AG09319 (cell line): ENCODE results near the gene KRTAP21-2.

ENCODE experiments used
- DNase-seq: peaks from one replicate; pipeline ENCODE4 v3.0.0-alpha.2; 2010; ENCODE audit warnings: low read depth; ENCODE audit errors: extremely low read depth
- CTCF ChIP-seq: IDR thresholded peaks from 2 replicates; pipeline ENCODE4 v1.5.1; 2011; ENCODE audit warnings: low read depth, mild to moderate bottlenecking, inconsistent platforms, low read length, moderate library complexity

The KRTAP21-2 gene

GRCh38 chr21:30740462-30740861 lies 6.6 kb downstream of the KRTAP21-2 start:
- no peak for DNase-seq
- TF ChIP-seq CTCF: no peak

GRCh38 chr21:30733026-30733425 lies 14.0 kb downstream of the KRTAP21-2 start:
- DNase-seq: no peak

GRCh38 chr21:30726726-30727125 lies 20.3 kb downstream of the KRTAP21-2 start:
- DNase-seq: no peak
- no peak for TF ChIP-seq CTCF

More at GRCh38 chr21:30733026-30733425, 14.0 kb downstream of the KRTAP21-2 start:
- no peak for TF ChIP-seq CTCF

- DNase-seq: no peak
- TF ChIP-seq CTCF: no peak
These were observed 27.7 kb downstream of the KRTAP21-2 start for GRCh38 chr21:30719401-30719800.

- no peak for DNase-seq
- TF ChIP-seq CTCF: no peak
These were observed 28.7 kb downstream of the KRTAP21-2 start, which contains the start of gene KRTAP21-3 for GRCh38 chr21:30718239-30718909. Gene KRTAP21-3 (minus strand): TSS chr21:30718777. CDS start chr21:30718759, 18 bp downstream.

- DNase-seq: no peak
These were observed 30.0 kb downstream of the KRTAP21-2 start for GRCh38 chr21:30717105-30717504.

More at GRCh38 chr21:30717105-30717504, 30.0 kb downstream of the KRTAP21-2 start:
- TF ChIP-seq CTCF: no peak
